Neural cell (in vitro differentiated cells): ENCODE results near the gene PI3.

Experiments
- RAD21 ChIP-seq: fragments of 450-650 bp; conservative IDR thresholded peaks from 2 replicates; pipeline ENCODE4 v1.6.1; 2014; ENCODE audit warnings: antibody characterized with exemption, mild to moderate bottlenecking, moderate library complexity
- TF ChIP-seq, protein P1 (sequence below): fragments of 450-650 bp; IDR thresholded peaks from 2 replicates; pipeline ENCODE4 v1.5.1; 2014; ENCODE audit warnings: antibody characterized with exemption, mild to moderate bottlenecking, moderate library complexity; ENCODE audit not compliant: poor library complexity, severe bottlenecking

DNA sequence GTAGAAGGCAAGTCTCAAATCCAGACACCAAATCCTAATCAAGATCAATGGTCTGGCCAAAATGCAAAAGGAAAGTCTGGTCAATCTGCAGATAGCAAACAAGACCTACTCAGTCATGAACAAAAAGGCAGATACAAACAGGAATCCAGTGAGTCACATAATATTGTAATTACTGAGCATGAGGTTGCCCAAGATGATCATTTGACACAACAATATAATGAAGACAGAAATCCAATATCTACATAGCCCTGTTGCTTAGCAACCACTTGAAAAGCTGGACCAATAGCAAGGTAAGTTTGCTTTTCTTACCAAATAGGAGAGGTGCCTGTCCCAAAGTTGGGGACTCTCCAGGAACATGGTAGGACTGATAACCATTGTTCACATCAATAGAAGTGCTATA is 48.4 kb downstream of the PI3 start:
- TF ChIP-seq, protein P1, sequence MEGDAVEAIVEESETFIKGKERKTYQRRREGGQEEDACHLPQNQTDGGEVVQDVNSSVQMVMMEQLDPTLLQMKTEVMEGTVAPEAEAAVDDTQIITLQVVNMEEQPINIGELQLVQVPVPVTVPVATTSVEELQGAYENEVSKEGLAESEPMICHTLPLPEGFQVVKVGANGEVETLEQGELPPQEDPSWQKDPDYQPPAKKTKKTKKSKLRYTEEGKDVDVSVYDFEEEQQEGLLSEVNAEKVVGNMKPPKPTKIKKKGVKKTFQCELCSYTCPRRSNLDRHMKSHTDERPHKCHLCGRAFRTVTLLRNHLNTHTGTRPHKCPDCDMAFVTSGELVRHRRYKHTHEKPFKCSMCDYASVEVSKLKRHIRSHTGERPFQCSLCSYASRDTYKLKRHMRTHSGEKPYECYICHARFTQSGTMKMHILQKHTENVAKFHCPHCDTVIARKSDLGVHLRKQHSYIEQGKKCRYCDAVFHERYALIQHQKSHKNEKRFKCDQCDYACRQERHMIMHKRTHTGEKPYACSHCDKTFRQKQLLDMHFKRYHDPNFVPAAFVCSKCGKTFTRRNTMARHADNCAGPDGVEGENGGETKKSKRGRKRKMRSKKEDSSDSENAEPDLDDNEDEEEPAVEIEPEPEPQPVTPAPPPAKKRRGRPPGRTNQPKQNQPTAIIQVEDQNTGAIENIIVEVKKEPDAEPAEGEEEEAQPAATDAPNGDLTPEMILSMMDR = no peak
- TF ChIP-seq RAD21 = no peak
